SU-DHL-6 (cell line): ENCODE data around the gene FCN2.

Experiments
- H2AFZ ChIP-seq: fragments of 200-600 bp; sonication (generic); 2 replicates; pipeline ENCODE4 v1.6.1; 2014; ENCODE audit warnings: low read depth, mild to moderate bottlenecking, moderate library complexity, mixed read lengths, antibody characterized with exemption, low read length; ENCODE audit not compliant: severe bottlenecking
- H3F3A ChIP-seq: fragments of 200-600 bp; shearing (Covaris generic); 2 replicates; pipeline ENCODE4 v1.6.0; 2016; ENCODE audit warnings: antibody characterized with exemption, mild to moderate bottlenecking; ENCODE audit not compliant: insufficient read depth
- H3K27ac ChIP-seq: fragments of 200-600 bp; sonication (generic); 2 replicates; pipeline ENCODE4 v1.5.1; 2016; ENCODE audit warnings: low read depth, mild to moderate bottlenecking, low read length, moderate library complexity, mixed read lengths
- H3K27me3 ChIP-seq: fragments of 200-600 bp; sonication (generic), shearing (Covaris generic); 2 replicates; pipeline ENCODE4 v1.6.0; 2014; ENCODE audit warnings: mild to moderate bottlenecking, low read length
- H3K36me3 ChIP-seq: fragments of 200-600 bp; sonication (generic); 2 replicates; pipeline ENCODE4 v1.6.1; 2014; ENCODE audit warnings: mild to moderate bottlenecking, low read length, mixed read lengths
- H3K4me2 ChIP-seq: fragments of 300-600, 200-600 bp; shearing (Covaris generic), sonication (generic); 2 replicates; pipeline ENCODE4 v1.6.0; 2014; ENCODE audit warnings: low read length, low read depth, mild to moderate bottlenecking; ENCODE audit not compliant: poor library complexity, severe bottlenecking
- H3K4me3 ChIP-seq: fragments of 200-600 bp; sonication (generic); 2 replicates; pipeline ENCODE4 v1.5.1; 2014; ENCODE audit warnings: antibody characterized with exemption, low read length, mild to moderate bottlenecking, mixed read lengths; ENCODE audit not compliant: insufficient read depth, poor library complexity, severe bottlenecking
- H3K79me2 ChIP-seq: fragments of 200-600 bp; sonication (generic); 2 replicates; pipeline ENCODE4 v1.6.1; 2014; ENCODE audit warnings: mild to moderate bottlenecking, low read length, moderate library complexity; ENCODE audit not compliant: insufficient read depth
- H3K9ac ChIP-seq: fragments of 200-600 bp; sonication (generic); 2 replicates; pipeline ENCODE4 v1.7.0; 2014; ENCODE audit warnings: mild to moderate bottlenecking, low read length
- H3K9me2 ChIP-seq: fragments of 200-600 bp; sonication (generic); replicated peaks from 2 replicates; pipeline ENCODE4 v1.6.1; 2014; ENCODE audit warnings: low read length; ENCODE audit not compliant: insufficient read depth
- H3K9me3 ChIP-seq: fragments of 200-600 bp; sonication (generic); 2 replicates; pipeline ENCODE4 v1.6.1; 2014; ENCODE audit warnings: low read length, mixed read lengths; ENCODE audit not compliant: insufficient read depth
- H4K20me1 ChIP-seq: fragments of 200-600 bp; sonication (generic); 2 replicates; pipeline ENCODE4 v1.6.1; 2014; ENCODE audit warnings: low read depth, mild to moderate bottlenecking, antibody characterized with exemption, low read length, moderate library complexity, mixed read lengths
- CTCF ChIP-seq: fragments of 200-600 bp; sonication (generic); IDR thresholded peaks from one replicate; pipeline ENCODE4 v1.5.1; 2017; ENCODE audit warnings: antibody characterized with exemption, mild to moderate bottlenecking, low read length, moderate library complexity; ENCODE audit not compliant: insufficient read depth, poor library complexity, severe bottlenecking
- EZH2phosphoT487 ChIP-seq: fragments of 200-600 bp; sonication (generic), shearing (Covaris generic); conservative IDR thresholded peaks from 2 replicates; pipeline ENCODE4 v1.6.1; 2018; ENCODE audit warnings: mild to moderate bottlenecking, antibody characterized with exemption, low read length, moderate library complexity, mixed read lengths

The FCN2 gene

GRCh38 chr9:134880484-134881312, at the start of gene FCN2:
Gene FCN2, plus strand, starts transcription at chr9:134880810. Its CDS starts 12 bp downstream, at chr9:134880822.
- H3K9me2 ChIP-seq: no peaks in the 10 kb centered on the region
- no peaks in the 10 kb centered on the region for H3K27me3 ChIP-seq
- no peak within 1 kb of the TSS for H3K4me3 ChIP-seq

DNA sequence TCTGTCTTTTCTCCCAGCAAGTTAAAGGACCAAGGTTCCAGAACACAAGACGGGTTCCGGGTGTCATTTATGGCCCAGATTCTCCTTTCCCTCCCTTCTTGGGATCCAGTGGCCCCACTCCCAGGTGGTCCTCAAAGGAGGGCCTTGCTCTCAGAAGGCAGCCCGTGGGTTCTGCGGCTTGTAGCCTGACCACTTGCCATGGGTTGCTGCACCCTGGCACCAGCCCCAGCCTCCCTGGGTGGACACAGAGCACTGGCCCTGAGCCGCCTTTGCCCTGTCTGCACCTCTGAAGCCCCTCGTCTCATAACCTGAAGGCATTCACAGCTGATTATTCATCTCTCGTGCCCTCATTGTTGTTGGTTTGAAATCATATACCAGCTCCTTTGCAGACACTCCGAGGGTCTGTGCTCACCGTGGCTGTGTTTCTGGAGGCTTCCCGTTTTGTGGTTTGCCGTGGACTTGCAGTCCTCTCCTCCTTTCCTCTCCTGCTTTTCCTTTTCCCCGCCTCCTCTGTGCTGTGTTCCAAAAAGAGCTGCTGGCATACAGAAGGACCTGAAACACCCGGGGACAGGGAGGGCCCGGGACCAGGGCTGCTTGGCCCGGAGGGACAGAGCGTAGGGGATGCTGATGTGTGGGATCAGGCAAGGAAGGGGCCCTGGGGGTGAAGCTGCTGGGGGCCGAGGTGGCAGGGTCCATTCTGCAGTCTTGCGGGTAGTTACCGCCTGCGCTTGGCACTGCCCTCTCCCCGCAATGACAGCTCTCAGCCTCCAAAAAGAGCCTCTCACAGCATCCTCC, 49.5 kb upstream of the FCN2 start:
- Histone ChIP-seq H3K27ac (no peak overlapping the region), H3K79me2 (no peaks in the 10 kb centered on the region), H3K4me3 (no peak overlapping the region), H3K27me3 (no peaks in the 10 kb centered on the region), H2AFZ (no peak overlapping the region), H3F3A (no peaks in the 10 kb centered on the region), H3K9ac (no peak overlapping the region), H3K4me2 (no peak overlapping the region), H3K9me2 (no peaks in the 10 kb centered on the region), H4K20me1 (no peaks in the 10 kb centered on the region), H3K9me3 (no peaks in the 10 kb centered on the region), H3K36me3 (no peaks in the 10 kb centered on the region)
- TF ChIP-seq CTCF: no peak
- no peak for TF ChIP-seq EZH2phosphoT487

More at GRCh38 chr9:134880484-134881312, at the start of gene FCN2:
- Histone ChIP-seq H3K27ac (no peak within 1 kb of the TSS), H3K9me3 (no peaks in the 10 kb centered on the region), H3K79me2 (no peaks in the 10 kb centered on the region), H3K9ac (no peak within 1 kb of the TSS), H3K4me2 (no peak within 1 kb of the TSS), H3F3A (no peaks in the 10 kb centered on the region), H4K20me1 (no peaks in the 10 kb centered on the region), H2AFZ (no peak within 1 kb of the TSS), H3K36me3 (no peaks in the 10 kb centered on the region)
- no peak for TF ChIP-seq CTCF
- no peak for TF ChIP-seq EZH2phosphoT487

DNA sequence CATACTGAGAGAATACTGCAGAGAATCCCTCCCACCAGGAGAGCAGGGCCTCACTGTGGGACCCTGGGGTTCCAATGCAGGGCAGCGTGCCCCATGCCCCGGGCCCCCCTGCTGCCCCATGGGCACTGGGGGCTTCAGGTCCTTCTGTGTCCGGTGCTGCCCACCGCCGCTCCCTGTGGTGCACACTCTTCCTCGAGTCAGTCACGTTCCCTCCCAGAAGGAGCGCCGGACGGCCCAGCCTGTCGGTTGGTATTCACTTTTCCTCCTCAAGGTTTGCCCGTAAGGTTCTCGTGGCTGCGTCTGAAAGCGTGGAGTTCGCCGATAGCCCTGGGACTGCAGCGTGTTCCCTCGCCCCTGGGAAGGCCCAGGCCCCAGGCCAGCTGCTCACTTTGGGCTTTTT, 48.1 kb upstream of the FCN2 start:
- Histone ChIP-seq H3K9ac (no peak overlapping the region), H3K9me2 (no peaks in the 10 kb centered on the region), H3K4me3 (no peak overlapping the region), H3K36me3 (no peaks in the 10 kb centered on the region), H4K20me1 (no peaks in the 10 kb centered on the region), H3K4me2 (no peak overlapping the region), H2AFZ (no peak overlapping the region), H3F3A (no peaks in the 10 kb centered on the region), H3K9me3 (no peaks in the 10 kb centered on the region), H3K27me3 (no peaks in the 10 kb centered on the region), H3K79me2 (no peaks in the 10 kb centered on the region), H3K27ac (no peak overlapping the region)
- TF ChIP-seq EZH2phosphoT487: no peak
- no peak for TF ChIP-seq CTCF
